Left colon (tissue), 2 donors: ENCODE measurements around the gene POMP. TPM values are rescaled to one million over a fixed set of nuclear protein-coding genes. Genes with fewer than 3 reads are reported as not detected.
"Not testable (repeated sequence)": the region's sequence is repeated elsewhere in the genome, so short reads cannot be mapped to it uniquely, and the experiment has no call there.

Experiments
- ATAC-seq: fragments of 200-7000 bp; cut with Tn5 transposase; one replicate; pipeline ENCODE4 v1.9.1; 2020; ENCODE audit warnings: mild to moderate bottlenecking, moderate library complexity
- DNase-seq, 2 donors: peaks; one replicate each; pipeline ENCODE4 v3.0.0-alpha.2; 2020
- intact Hi-C, 2 donors: fragments of 100-400 bp; cut with DNase I in 1 of 2; cut with micrococcal nuclease in 1 of 2; formaldehyde crosslinking; loops; one replicate each; pipeline versions ENCODE4 v1.11.2 to v1.14.0; 2022; cut with DNase I, micrococcal nuclease
- total RNA-seq, 2 donors: library from RNA; stranded (reverse); fragmentation: NEBNext Ultra II Directional; extraction: Animal tissue kit (Norgen Biotek cat#: 25700); gene quantifications; one replicate each; pipeline ENCODE4 v1.2.1, GENCODE V29; 2021
- donor health status: DM: no; HTN: no; CAD: no.
- donor health status: DM: yes; HTN: yes; CAD: no.

The POMP gene
- total RNA-seq, 2 donors from 2014 or later, result 62.5 to 70.8 TPM

GRCh38 chr13:28680541-28680940 lies 21.6 kb downstream of the POMP start:
- no peak for ATAC-seq
- intact Hi-C loops, result no loop called here

DNA sequence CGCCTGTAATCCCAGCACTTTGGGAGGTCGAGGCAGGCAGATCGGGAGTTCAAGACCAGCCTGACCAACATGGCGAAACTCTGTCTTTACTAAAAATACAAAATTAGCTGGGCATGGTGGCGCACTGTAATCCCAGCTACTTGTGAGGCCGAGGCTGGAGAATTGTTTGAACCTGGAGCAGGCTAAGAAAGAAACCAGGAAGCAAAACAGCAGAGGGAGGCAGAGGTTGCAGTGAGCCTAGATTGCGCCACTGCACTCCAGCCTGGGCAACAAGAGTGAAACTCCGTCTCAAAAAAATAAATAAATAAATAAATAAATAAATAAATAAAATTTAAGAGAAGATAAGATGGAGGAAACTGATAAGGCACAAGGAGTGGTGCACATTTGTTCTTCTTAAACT lies 24.2 kb downstream of the POMP start:
- DNase-seq, intact Hi-C loops, ATAC-seq: not testable (repeated sequence)

More at GRCh38 chr13:28680541-28680940, 21.6 kb downstream of the POMP start:
- DNase-seq, result no peak

- ATAC-seq, result peak; percentile 89
- peak; percentile 55 to 60 for DNase-seq
- intact Hi-C loops, result no loop called here
These were observed 25.3 kb downstream of the POMP start for GRCh38 chr13:28684257-28684656.

- no peak for ATAC-seq
These were observed 26.2 kb downstream of the POMP start for GRCh38 chr13:28685114-28685513.

DNA sequence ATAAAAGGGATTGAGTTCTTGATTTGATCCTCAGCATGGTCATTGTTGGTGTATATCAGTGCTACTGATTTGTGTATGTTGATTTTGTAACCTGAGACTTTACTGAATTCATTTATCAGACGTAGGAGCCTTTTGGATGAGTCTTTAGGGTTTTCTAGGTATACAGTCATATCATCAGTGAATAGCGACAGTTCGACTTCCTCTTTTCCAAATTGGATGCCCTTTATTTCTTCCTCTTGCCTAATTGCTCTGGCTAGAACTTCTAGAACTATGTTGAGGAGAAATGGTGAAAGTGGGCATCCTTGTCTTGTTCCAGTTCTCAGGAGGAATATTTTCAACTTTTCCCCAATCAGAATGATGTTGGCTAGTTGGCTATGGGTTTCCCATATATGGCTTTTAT lies 27.0 kb downstream of the POMP start:
- no peak for ATAC-seq
- no peak for DNase-seq
- intact Hi-C loops, result no loop called here

More at GRCh38 chr13:28685114-28685513, 26.2 kb downstream of the POMP start:
- no peak for DNase-seq
- intact Hi-C loops, result no loop called here

DNA sequence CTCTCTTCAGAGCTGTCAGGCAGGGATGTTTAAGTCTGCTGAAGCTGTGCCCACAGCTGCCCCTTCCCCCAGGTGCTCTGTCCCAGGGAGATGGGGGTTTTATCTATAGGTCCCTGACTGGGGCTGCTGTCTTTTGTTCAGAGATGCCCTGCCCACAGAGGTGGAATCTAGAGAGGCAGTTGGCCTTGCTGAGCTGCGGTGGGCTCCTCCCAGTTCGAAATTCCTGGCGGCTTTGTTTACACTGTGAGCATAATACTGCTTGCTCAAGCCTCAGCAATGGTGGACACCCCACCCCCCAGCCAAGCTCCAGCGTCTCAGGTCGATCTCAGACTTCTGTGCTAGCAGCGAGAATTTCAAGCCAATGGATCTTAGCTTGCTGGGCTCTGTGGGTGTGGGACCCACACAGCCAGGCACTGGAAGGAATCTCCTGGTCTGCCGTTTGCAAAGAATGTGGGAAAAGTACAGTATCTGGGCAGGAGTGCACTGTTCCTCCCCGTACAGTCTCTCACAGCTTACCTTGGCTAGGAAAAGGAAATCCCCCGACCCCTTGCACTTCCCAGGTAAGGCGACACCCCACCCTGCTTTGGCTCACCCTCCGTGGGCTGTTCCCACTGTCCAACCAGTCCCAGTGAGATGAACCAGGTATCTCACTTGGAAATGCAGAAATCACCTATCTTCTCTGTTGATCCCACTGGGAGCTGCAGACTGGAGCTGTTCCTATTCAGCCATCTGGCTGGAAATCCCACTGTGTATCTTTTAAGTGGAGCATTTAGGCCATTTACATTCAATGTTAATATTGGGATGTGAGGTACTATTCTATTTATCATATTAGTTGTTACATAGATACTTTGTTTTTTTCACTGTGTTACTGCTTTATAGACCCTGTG lies 34.9 kb downstream of the POMP start:
- intact Hi-C loops, result not testable (repeated sequence)
- peak; percentile 50 to 52 for DNase-seq
- ATAC-seq, result peak; percentile 80

DNA sequence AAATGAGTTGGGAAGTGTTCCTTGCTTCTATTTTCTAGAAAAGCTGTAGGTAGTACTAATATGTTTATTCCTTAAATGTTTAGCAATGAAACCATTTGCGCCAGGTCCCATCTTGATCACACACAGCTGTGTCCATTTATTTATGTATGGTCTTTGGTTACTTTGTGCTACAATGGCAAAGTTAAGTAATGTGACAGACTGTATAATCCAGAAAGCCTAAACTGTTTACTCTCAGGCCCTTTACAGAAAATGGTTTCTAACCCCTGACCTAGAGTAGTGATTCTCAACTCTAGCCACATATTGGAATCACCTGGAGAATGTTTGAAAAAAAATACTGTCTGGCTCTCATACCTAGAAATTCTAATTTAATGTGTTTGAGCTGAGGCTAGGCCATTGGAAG lies 38.5 kb downstream of the POMP start:
- no peak for DNase-seq
- no peak for ATAC-seq
- intact Hi-C loops, result no loop called here

DNA sequence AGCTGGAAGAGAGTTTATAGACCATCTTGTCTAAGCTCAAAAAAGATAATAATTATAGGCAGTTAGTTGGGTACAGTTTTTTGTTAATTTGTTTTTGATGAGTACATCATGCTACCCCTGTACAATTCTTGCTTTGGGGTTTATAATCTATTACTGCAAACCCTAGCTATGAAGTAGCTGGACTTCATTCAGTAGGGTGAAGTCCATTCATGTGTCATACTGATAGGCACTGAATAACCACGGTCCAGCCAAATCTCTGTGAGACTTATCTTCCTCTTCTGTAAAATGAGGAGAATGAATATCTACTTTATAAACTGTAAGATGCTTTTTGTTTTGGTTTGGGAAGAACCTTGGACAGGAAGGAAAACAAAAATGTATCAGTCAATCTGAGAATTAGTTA lies 40.3 kb downstream of the POMP start:
- intact Hi-C loops, result no loop called here
- DNase-seq (no peak), ATAC-seq (no peak)

DNA sequence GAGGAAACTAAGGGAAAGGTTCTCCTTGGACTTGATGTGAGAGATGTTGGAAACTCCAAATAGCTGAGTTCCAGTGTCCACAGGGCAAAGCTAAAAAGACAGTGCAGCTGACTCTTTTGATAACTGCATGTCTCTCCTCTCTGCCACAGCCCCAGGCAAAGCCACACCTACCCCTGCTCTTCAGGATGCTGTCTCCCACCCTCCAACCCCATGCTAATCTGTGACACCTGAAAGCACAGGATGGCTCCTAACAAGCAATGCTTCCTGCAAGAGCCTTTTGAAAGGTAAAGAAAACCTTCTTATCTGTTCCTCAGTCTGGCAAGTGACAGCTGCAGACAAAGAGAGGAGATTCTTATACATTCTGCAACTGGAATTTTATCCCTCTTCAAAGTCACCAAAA lies 45.4 kb downstream of the POMP start:
- intact Hi-C loops, result no loop called here
- ATAC-seq, result no peak

GRCh38 chr13:28704919-28705318 lies 46.0 kb downstream of the POMP start:
- intact Hi-C loops, result no loop called here
- DNase-seq, result no peak
- ATAC-seq, result no peak

More for the DNA sequence above, 45.4 kb downstream of the POMP start:
- DNase-seq, result no peak

DNA sequence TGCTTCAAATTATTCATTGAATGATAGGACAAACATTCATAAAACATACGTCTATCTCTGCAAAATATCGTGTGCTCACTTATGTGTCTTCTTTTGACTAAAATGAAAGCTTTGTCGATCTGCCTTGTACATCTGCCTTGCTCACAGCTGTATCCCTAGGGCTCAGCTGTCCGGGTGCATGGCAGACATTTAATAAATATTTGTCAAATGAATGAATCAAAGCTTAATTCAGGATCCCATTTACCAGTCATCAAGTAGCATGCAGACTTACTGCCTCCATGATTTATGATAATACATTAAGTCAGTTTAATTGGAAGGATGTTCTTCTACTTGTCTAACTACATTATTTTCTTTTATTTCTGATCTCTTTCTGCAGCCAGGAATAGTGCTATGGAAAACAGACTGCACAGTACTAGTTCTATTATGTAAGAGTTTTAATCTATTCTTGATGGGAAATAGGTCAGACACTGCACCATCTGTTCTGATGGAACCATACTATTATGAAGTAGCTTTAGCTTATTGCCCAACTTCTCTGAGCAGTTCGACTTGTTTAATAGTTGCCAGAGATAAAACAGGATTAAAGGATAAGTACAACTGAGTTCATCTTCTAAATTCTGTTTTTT lies 46.6 kb downstream of the POMP start:
- intact Hi-C loops, result no loop called here
- DNase-seq (no peak), ATAC-seq (no peak)

- DNase-seq (no peak), ATAC-seq (no peak)
- intact Hi-C loops, result no loop called here
These were observed 48.9 kb downstream of the POMP start for GRCh38 chr13:28707629-28708427.

- DNase-seq (peak; percentile 70 to 84), ATAC-seq (peak; percentile 97)
- intact Hi-C loops, result no loop called here
These were observed 51.2 kb downstream of the POMP start for GRCh38 chr13:28710161-28710560.

GRCh38 chr13:28714651-28715050 lies 55.7 kb downstream of the POMP start:
- ATAC-seq, result no peak
- DNase-seq, result no peak
- intact Hi-C loops, result no loop called here

- DNase-seq (peak; percentile 65 to 83), ATAC-seq (peak; percentile 64)
- intact Hi-C loops, result no loop called here
These were observed 57.6 kb downstream of the POMP start for GRCh38 chr13:28716511-28716910.

DNA sequence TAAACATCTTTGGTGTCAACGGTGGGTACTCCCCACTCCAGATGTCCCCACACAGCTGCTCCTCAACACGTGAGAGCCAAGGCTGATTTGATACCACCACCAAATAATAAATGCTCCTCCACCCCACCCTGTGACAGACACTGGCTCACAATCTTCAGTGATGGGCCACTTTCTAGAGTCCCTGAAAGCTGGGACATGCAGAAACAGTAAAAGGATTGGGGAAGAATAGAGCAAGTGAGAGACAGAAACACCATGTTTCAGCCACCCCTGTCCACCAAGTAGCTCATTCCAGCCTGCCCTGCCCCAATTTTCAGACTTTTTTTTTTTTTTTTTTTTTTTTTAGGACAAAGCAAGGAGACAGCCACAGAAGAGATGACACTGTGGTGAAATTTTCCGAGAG lies 58.2 kb downstream of the POMP start:
- DNase-seq (no peak), ATAC-seq (no peak)
- intact Hi-C loops, result no loop called here

DNA sequence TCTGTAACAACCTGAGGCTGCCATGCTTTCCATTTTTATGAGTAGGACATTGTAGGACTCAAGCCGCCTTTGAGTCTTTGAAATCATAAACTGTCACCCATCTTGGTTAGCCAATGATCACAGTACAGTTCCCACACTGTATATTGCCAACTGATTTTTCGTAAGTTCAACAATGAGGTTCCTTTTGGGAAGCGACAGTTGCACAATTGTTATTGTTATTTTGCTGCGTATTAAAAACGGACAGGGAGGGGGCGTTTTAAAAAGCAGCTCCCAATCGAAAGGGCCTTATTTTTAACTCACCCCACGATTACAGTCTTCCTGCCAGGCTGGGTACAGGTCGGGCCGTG lies 59.2 kb downstream of the POMP start:
- DNase-seq (no peak), ATAC-seq (peak; percentile 42)
- intact Hi-C loops, result no loop called here

GRCh38 chr13:28718543-28719226 lies 59.8 kb downstream of the POMP start, which contains the start of gene SLC46A3:
Gene SLC46A3 (minus strand): TSS chr13:28718970. CDS start chr13:28717998, 972 bp downstream.
- peak; percentile 90 for ATAC-seq
- DNase-seq, result peak; percentile 98 to 99
- intact Hi-C loops, result no loop called here
